Right lobe of liver (tissue), 6 donors: ENCODE results near the gene MUC6. TPM values are rescaled to one million over a fixed set of nuclear protein-coding genes. Genes with fewer than 3 reads are reported as not detected.
A peak's percentile ranks its signal among the peaks of the same experiment; 100 is the strongest.

Experiments used
- ATAC-seq, 4 donors: fragments of 200-7000 bp; cut with Tn5 transposase; one replicate each; pipeline ENCODE4 v1.9.1; 2020; ENCODE audit warnings: mild to moderate bottlenecking in 4 of 4, moderate library complexity in 4 of 4
- DNase-seq, 3 donors: peaks; one replicate each; pipeline ENCODE4 v3.0.0-alpha.2; 2020
- H3K27ac ChIP-seq, 3 donors: fragments of 200-600 bp; one replicate each; pipeline ENCODE4 v1.8.0; 2022
- H3K27me3 ChIP-seq, 2 donors: fragments of 200-600 bp; one replicate each; pipeline ENCODE4 v1.8.0; 2022
- H3K36me3 ChIP-seq, 4 donors: fragments of 200-600 bp; sonication (generic) in 1 of 4; one replicate each; pipeline versions ENCODE4 v1.5.1 to v1.8.0; 2017 to 2022; ENCODE audit warnings: control low read depth in 1 of 4
- H3K4me1 ChIP-seq, 4 donors: fragments of 200-600 bp; sonication (generic) in 1 of 4; one replicate each; pipeline versions ENCODE4 v1.5.1 to v1.8.0; 2017 to 2022; ENCODE audit warnings: control low read depth in 1 of 4
- H3K4me3 ChIP-seq, 3 donors: fragments of 200-600 bp; one replicate each; pipeline ENCODE4 v1.8.0; 2022
- H3K9me3 ChIP-seq, 4 donors: fragments of 200-600 bp; sonication (generic) in 1 of 4; one replicate each; pipeline versions ENCODE4 v1.5.1 to v1.8.0; 2017 to 2022; ENCODE audit warnings: control low read depth in 1 of 4
- CTCF ChIP-seq, 4 donors: fragments of 200-600 bp in 3 of 4; fragments of 450-650 bp in 1 of 4; IDR thresholded peaks; one replicate each; pipeline versions ENCODE4 v1.5.1 to v1.8.0; 2016 to 2022; ENCODE audit warnings: antibody characterized with exemption in 4 of 4, mild to moderate bottlenecking in 2 of 4
- POLR2A ChIP-seq: fragments of 450-650 bp; IDR thresholded peaks from one replicate; pipeline ENCODE4 v1.6.1; 2017; ENCODE audit warnings: antibody characterized with exemption, mild to moderate bottlenecking
- WGBS: methylation state at CpG from one replicate; pipeline ENCODE4 v1.1.6; 2018; ENCODE audit warnings: low coverage, low lambda C conversion rate; ENCODE audit not compliant: insufficient coverage; ENCODE audit errors: missing lambda C conversion rate; 5-methylcytosine and 5-hydroxymethylcytosine counted together
- intact Hi-C, 2 donors: fragments of 100-400 bp; cut with DNase I; formaldehyde crosslinking; loops; one replicate each; pipeline versions ENCODE4 v1.11.2 to v1.14.1; 2022
- total RNA-seq, 6 experiments: library from RNA; depleted of rRNA in 2 of 6; stranded (reverse); fragments of >200 nt in 2 of 6; fragmentation: NEBNext Ultra II Directional in 3 of 6; extraction: Animal tissue kit (Norgen Biotek cat#: 25700) in 3 of 6; gene quantifications; one replicate each; pipeline versions ENCODE4 v1.1.0 to v1.2.4, GENCODE V29; 2016 to 2023
- donor health status: DM: no; HTN: yes; CAD: no.
- donor health status: DM: no; HTN: no; CAD: no.
- donor health status: DM: no; HTN: no; CAD: no.
- donor health status: DM: no; HTN: yes; CAD: no.
- donor health status: DM: no; HTN: yes; CAD: no.

MUC6 gene
- total RNA-seq, 6 experiments from 2014 or later = 0.31 to 2.1 (median 0.72) TPM

DNA sequence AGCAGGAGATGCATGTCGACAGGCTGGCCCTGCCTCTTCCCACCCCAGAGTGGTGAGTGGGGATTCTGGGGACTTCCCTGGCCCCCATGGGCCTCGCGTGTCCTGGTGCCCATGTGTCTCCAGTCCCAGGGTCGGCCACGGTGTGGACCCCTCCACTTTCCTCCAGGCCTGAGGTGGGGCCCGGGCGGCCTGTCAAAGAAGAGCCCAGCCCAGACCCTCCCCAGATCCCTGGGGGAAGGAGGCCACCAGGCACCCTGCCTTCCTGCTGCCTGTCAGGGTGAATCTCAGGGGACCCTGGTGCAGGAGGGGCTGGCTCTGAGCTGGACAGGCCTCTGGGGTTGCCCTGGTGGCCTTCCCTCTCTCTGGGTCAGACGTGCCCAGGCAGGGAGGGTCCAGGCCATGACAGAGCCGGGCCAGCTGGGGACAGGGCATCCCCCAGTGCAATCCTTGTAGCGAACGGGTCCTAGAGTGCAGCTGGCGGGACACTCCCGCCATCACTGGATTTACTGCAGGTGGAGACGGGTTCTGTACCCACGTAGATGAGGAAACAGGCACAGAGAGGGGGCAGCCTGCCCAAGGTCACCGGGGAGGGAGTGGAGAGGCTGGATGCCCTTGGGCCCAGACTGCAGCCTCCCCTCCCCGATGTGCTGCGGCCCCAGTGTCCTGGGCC, 13.5 kb upstream of the MUC6 start:
- ATAC-seq = no peak
- peak in 2 of 3 donors; percentile 18 to 52 for DNase-seq
- H3K4me1 ChIP-seq = no peaks in the 10 kb centered on the region
- H3K27ac ChIP-seq = no peak overlapping the region
- intact Hi-C loops = loop anchor here (5.0 to 10.0 kb wide), 3 partner anchors 155 to 203 kb away; no protein-coding TSS in a partner anchor
- no peaks in the 10 kb centered on the region for H3K36me3 ChIP-seq
- no peak for TF ChIP-seq POLR2A
- TF ChIP-seq CTCF (IDR thresholded peaks at IDR 0.05) = no peak
- H3K27me3 ChIP-seq = no peaks in the 10 kb centered on the region
- no peaks in the 10 kb centered on the region for H3K9me3 ChIP-seq
- no peak overlapping the region for H3K4me3 ChIP-seq
- 60% methylated on average over 3 of the region's 18 CpGs for WGBS

DNA sequence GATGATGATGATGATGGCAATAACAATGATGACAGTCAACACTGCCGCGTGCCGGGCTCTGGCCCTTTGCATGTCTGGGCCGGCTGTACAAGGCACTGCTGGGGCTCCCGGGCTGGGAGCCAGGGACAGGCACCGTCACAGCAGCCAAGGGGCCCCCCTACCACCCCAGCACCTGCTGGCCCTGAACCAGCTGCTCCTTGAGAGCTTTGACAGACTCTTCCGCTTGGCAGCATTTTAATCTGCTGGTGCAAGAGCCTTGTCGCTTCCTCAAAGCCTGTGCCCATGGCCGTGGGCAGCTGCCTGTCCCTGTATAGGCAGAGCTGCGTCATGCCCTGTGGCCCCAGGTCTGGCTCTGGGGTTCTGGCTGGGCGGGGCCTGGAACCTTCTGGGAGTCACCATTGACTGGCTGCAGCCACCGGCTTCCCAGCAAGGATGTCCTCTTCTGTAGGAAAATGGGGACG, 12.9 kb upstream of the MUC6 start:
- Histone ChIP-seq H3K27me3 (no peaks in the 10 kb centered on the region), H3K4me3 (no peak overlapping the region), H3K9me3 (no peaks in the 10 kb centered on the region), H3K4me1 (no peaks in the 10 kb centered on the region), H3K36me3 (no peaks in the 10 kb centered on the region), H3K27ac (no peak overlapping the region)
- WGBS = no CpG with 5 or more reads among the region's 13 CpGs
- no peak for DNase-seq
- ATAC-seq = no peak
- intact Hi-C loops = no loop called here
- TF ChIP-seq CTCF (IDR thresholded peaks at IDR 0.05) (no peak), POLR2A (no peak)

GRCh38 chr11:1049071-1049405, 12.5 kb upstream of the MUC6 start:
- no peaks in the 10 kb centered on the region for H3K4me1 ChIP-seq
- no peak overlapping the region for H3K27ac ChIP-seq
- H3K36me3 ChIP-seq = no peaks in the 10 kb centered on the region
- H3K4me3 ChIP-seq = no peak overlapping the region
- WGBS = no CpG with 5 or more reads among the region's 6 CpGs
- no peak for ATAC-seq
- no peak for TF ChIP-seq CTCF (IDR thresholded peaks at IDR 0.05)
- TF ChIP-seq POLR2A = no peak
- DNase-seq = peak in 2 of 3 donors; percentile 11 to 33
- H3K27me3 ChIP-seq = no peaks in the 10 kb centered on the region
- intact Hi-C loops = no loop called here
- no peaks in the 10 kb centered on the region for H3K9me3 ChIP-seq

DNA sequence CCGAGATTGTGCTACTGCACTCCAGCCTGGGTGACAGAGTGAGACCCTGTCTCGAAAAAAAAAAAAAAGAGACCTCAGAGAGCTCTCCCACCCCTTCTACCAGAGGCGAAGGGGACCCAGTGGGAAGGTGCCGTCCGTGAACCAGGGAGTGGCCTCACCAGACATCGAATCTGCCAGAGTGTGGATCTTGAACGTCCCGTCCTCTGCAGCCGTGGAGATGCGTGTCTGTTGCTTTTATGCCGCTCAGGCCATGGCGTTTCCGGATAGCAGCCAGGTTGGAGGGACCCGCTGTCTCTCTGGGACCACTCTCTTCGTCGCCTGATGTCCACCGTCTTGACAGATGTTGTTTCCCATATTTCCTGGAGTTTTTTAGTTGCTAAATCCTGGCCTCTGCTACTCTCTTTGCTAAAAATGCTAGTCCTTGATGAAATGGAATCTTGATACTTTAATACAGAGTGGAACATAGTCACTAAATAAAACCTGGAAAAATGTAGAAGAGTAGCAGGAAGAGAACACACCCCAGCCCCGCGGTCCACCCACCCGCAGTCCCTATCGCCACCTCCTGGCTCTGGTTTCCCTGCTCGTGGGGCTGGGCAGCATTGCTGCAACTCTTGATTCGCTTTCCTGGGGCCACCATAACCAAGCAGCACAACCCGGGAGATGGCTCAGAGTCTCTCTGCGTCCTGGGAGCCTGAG, 12.0 kb upstream of the MUC6 start:
- Histone ChIP-seq H3K9me3 (no peaks in the 10 kb centered on the region), H3K27ac (no peak overlapping the region), H3K36me3 (no peaks in the 10 kb centered on the region), H3K4me3 (no peak overlapping the region), H3K4me1 (no peaks in the 10 kb centered on the region), H3K27me3 (no peaks in the 10 kb centered on the region)
- intact Hi-C loops = no loop called here
- DNase-seq (peak in 1 of 3 donors; percentile 20), ATAC-seq (no peak)
- TF ChIP-seq CTCF (IDR thresholded peaks at IDR 0.05) (no peak), POLR2A (no peak)
- 55% methylated on average over 21 of the region's 25 CpGs for WGBS
